SK-N-SH treated with all-trans-retinoic acid at 6 μM for 48 hours (cell line): ENCODE measurements around the gene NRXN2.

Experiments
- CREB5 ChIP-seq: fragments of 250-450 bp; sonication (Bioruptor Pico); IDR thresholded peaks from 2 replicates; pipeline ENCODE4 v1.5.1; 2020; ENCODE audit warnings: low read depth, mild to moderate bottlenecking, moderate library complexity
- CSDC2 ChIP-seq: fragments of 250-450 bp; sonication (Bioruptor Pico); IDR thresholded peaks from 2 replicates; pipeline ENCODE4 v1.5.0; 2020; ENCODE audit warnings: mild to moderate bottlenecking, moderate library complexity
- ESRRG ChIP-seq: fragments of 250-450 bp; sonication (Bioruptor Pico); IDR thresholded peaks from 2 replicates; pipeline ENCODE4 v1.6.1; 2021; ENCODE audit warnings: mild to moderate bottlenecking
- OSR1 ChIP-seq: fragments of 250-450 bp; sonication (Bioruptor Pico); IDR thresholded peaks from 2 replicates; pipeline ENCODE4 v1.8.0; 2022; ENCODE audit warnings: moderate library complexity, mild to moderate bottlenecking, inconsistent platforms
- PATZ1 ChIP-seq: fragments of 250-450 bp; sonication (Bioruptor Pico); IDR thresholded peaks from 2 replicates; pipeline ENCODE4 v1.8.0; 2020; ENCODE audit warnings: mild to moderate bottlenecking, moderate library complexity, borderline replicate concordance
- RARB ChIP-seq: fragments of 250-450 bp; sonication (Bioruptor Pico); IDR thresholded peaks from 2 replicates; pipeline ENCODE4 v1.8.0; 2021; ENCODE audit warnings: mild to moderate bottlenecking, moderate library complexity
- TOX ChIP-seq: fragments of 250-450 bp; sonication (Bioruptor Pico); IDR thresholded peaks from 2 replicates; pipeline ENCODE4 v1.8.0; 2021; ENCODE audit warnings: mild to moderate bottlenecking, moderate library complexity, borderline replicate concordance
- ZNF565 ChIP-seq: fragments of 450-650 bp; formaldehyde crosslinking; conservative IDR thresholded peaks from 2 replicates; pipeline ENCODE4 v1.5.0; 2020; ENCODE audit warnings: low read depth, mild to moderate bottlenecking, moderate library complexity
- ZNF70 ChIP-seq: fragments of 450-650 bp; formaldehyde crosslinking; IDR thresholded peaks from 2 replicates; pipeline ENCODE4 v1.5.0; 2020; ENCODE audit warnings: mild to moderate bottlenecking, moderate library complexity

- TF ChIP-seq OSR1 (CRISPR knock-in tag) (no peak), RARB (CRISPR knock-in tag) (no peak), PATZ1 (CRISPR knock-in tag) (no peak), CSDC2 (no peak), ESRRG (CRISPR knock-in tag) (no peak), TOX (CRISPR knock-in tag) (no peak), ZNF70 (no peak), ZNF565 (CRISPR knock-in tag) (no peak), CREB5 (CRISPR knock-in tag) (no peak)
Measured at GRCh38 chr11:64720640-64721358, 2.2 kb downstream of the NRXN2 start.
